ENCODE data around the gene TMEM125. TPM values are rescaled to one million over a fixed set of nuclear protein-coding genes. Genes with fewer than 3 reads are reported as not detected.

Gene TMEM125
- total RNA-seq, 1 donor from 2014 or later = 9.5 TPM

GRCh38 chr1:43293176-43293575, 23.4 kb downstream of the TMEM125 start:
- H3K27me3 ChIP-seq (ENCODE audit: control insufficient read depth, insufficient read depth, low read length) = no peaks in the 10 kb centered on the region
- H3K36me3 ChIP-seq (ENCODE audit: control insufficient read depth, insufficient read depth, low read length) = no peaks in the 10 kb centered on the region
- no peak for FAIRE-seq
- DNase-seq (ENCODE audit: low read depth) = no peak
- no peak for TF ChIP-seq CTCF (IDR thresholded peaks at IDR 0.05; ENCODE audit: insufficient read depth, low read length, severe bottlenecking)
- H3K4me3 ChIP-seq (ENCODE audit: low read depth, low read length) = no peak overlapping the region

- TF ChIP-seq CTCF (IDR thresholded peaks at IDR 0.05; ENCODE audit: insufficient read depth, low read length, severe bottlenecking) = no peak
- H3K36me3 ChIP-seq (ENCODE audit: control insufficient read depth, insufficient read depth, low read length) = no peaks in the 10 kb centered on the region
- FAIRE-seq (no peak), DNase-seq (ENCODE audit: low read depth) (peak; percentile 65)
- no peak overlapping the region for H3K4me3 ChIP-seq (ENCODE audit: low read depth, low read length)
- no peaks in the 10 kb centered on the region for H3K27me3 ChIP-seq (ENCODE audit: control insufficient read depth, insufficient read depth, low read length)
These were observed 24.3 kb downstream of the TMEM125 start for GRCh38 chr1:43293896-43294760.

DNA sequence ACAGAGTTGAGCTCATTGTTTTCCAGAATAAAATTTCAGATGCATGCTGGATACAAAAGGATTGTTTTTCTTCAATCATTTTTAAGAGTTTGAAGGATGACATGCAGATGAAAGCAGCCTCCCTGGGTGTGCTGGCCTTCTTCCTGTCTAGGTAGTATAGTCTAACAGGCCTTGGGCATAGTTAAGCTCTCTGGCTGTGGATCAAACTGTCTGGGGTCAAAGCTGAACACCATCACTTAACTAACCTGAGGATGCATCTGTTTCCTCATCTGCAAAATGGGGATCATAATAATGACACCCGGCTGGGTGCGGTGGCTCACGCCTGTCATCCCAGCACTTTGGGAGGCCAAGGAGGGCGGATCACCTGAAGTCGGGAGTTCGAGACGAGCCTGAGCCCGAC, 25.0 kb downstream of the TMEM125 start:
- Histone ChIP-seq H3K4me3 (ENCODE audit: low read depth, low read length) (no peak overlapping the region), H3K27me3 (ENCODE audit: control insufficient read depth, insufficient read depth, low read length) (no peaks in the 10 kb centered on the region)
- no peak for FAIRE-seq

GRCh38 chr1:43296207-43296606, 26.4 kb downstream of the TMEM125 start:
- no peaks in the 10 kb centered on the region for H3K36me3 ChIP-seq (ENCODE audit: control insufficient read depth, insufficient read depth, low read length)
- DNase-seq (ENCODE audit: low read depth) = no peak
- no peak overlapping the region for H3K4me3 ChIP-seq (ENCODE audit: low read depth, low read length)
- H3K27me3 ChIP-seq (ENCODE audit: control insufficient read depth, insufficient read depth, low read length) = no peaks in the 10 kb centered on the region
- no peak for FAIRE-seq
- no peak for TF ChIP-seq CTCF (IDR thresholded peaks at IDR 0.05; ENCODE audit: insufficient read depth, low read length, severe bottlenecking)

More for the DNA sequence above, 25.0 kb downstream of the TMEM125 start:
- no peak for TF ChIP-seq CTCF (IDR thresholded peaks at IDR 0.05; ENCODE audit: insufficient read depth, low read length, severe bottlenecking)
- H3K36me3 ChIP-seq (ENCODE audit: control insufficient read depth, insufficient read depth, low read length) = no peaks in the 10 kb centered on the region
- DNase-seq (ENCODE audit: low read depth) = no peak

- H3K4me3 ChIP-seq (ENCODE audit: low read depth, low read length) = no peak overlapping the region
- no peaks in the 10 kb centered on the region for H3K36me3 ChIP-seq (ENCODE audit: control insufficient read depth, insufficient read depth, low read length)
- no peak for TF ChIP-seq CTCF (IDR thresholded peaks at IDR 0.05; ENCODE audit: insufficient read depth, low read length, severe bottlenecking)
- no peak for FAIRE-seq
- no peak for DNase-seq (ENCODE audit: low read depth)
- H3K27me3 ChIP-seq (ENCODE audit: control insufficient read depth, insufficient read depth, low read length) = no peaks in the 10 kb centered on the region
These were observed 28.3 kb downstream of the TMEM125 start for GRCh38 chr1:43298055-43298454.
